Measurements from ENCODE around the gene GABRR1. TPM values are rescaled to one million over a fixed set of nuclear protein-coding genes. Genes with fewer than 3 reads are reported as not detected.

The GABRR1 gene
- total RNA-seq, 1 donor, result 0.10 TPM

GRCh38 chr6:89154131-89154530, 63.0 kb downstream of the GABRR1 start:
- Histone ChIP-seq H3K9me3 (ENCODE audit: low read depth, low read length) (no peaks in the 10 kb centered on the region), H3K4me1 (ENCODE audit: insufficient read depth, low read length) (no peaks in the 10 kb centered on the region), H3K27me3 (ENCODE audit: insufficient read depth, low read length) (no peaks in the 10 kb centered on the region), H3K4me3 (ENCODE audit: low read length) (no peak overlapping the region)

- H3K9me3 ChIP-seq (ENCODE audit: low read depth, low read length), result no peaks in the 10 kb centered on the region
- H3K4me3 ChIP-seq (ENCODE audit: low read length), result no peak overlapping the region
- H3K27me3 ChIP-seq (ENCODE audit: insufficient read depth, low read length), result no peaks in the 10 kb centered on the region
- peaks cover 25% of the 10 kb centered on the region for H3K4me1 ChIP-seq (ENCODE audit: insufficient read depth, low read length)
Observed at GRCh38 chr6:89148016-89148750, 69.0 kb downstream of the GABRR1 start.

GRCh38 chr6:89146718-89147700, 70.1 kb downstream of the GABRR1 start:
- Histone ChIP-seq H3K4me1 (ENCODE audit: insufficient read depth, low read length) (peaks cover 25% of the 10 kb centered on the region), H3K9me3 (ENCODE audit: low read depth, low read length) (no peaks in the 10 kb centered on the region), H3K27me3 (ENCODE audit: insufficient read depth, low read length) (no peaks in the 10 kb centered on the region), H3K4me3 (ENCODE audit: low read length) (peak overlapping the region; percentile 52)

- Histone ChIP-seq H3K9me3 (ENCODE audit: low read depth, low read length) (no peaks in the 10 kb centered on the region), H3K4me1 (ENCODE audit: insufficient read depth, low read length) (peaks cover 25% of the 10 kb centered on the region), H3K4me3 (ENCODE audit: low read length) (peak within 1 kb of the TSS; percentile 52), H3K27me3 (ENCODE audit: insufficient read depth, low read length) (no peaks in the 10 kb centered on the region)
Observed at GRCh38 chr6:89145956-89146717, 71.0 kb downstream of the GABRR1 start, which contains the start of gene PM20D2. TSS of gene PM20D2 (plus strand) at chr6:89146055. CDS start at chr6:89146145, 90 bp downstream.

DNA sequence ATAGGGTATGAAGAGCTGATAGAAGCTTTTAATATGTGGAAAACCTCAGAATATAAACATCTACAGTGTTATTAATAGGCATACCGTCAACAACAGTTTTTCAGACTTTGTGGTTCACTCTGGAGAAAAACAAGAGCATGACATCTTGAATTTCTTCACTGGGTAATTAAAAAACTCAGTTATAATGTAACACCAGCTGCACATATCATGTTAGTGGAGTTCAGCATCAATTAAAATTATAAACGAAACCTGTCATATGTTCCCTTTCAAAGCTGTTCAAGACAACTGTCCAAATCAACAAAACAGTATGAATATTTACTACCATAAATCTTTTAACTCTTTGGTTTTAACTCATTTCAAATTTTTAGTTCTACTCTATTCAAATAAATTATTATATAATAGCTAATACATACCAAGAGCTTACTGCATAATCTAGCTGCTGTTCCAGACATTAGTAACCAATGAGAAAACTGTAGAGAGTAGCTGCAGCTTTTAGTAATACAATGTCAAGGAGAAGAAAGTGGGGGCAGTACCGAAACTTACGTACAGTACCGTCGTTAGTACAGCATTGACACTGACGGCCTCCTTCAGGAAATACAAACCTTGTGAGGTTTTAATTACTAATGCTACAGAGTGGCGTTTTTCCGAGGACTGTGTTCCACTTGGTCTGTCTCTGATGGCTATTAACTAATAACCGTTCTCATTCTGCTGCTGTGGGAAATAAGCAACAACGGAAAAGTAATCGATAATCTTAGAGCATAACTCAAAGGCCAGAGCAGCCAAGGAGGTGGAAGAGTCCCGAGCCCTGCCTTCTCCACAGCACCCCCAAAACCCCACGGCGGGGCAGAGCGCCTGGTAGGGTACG, 71.8 kb downstream of the GABRR1 start:
- Histone ChIP-seq H3K9me3 (ENCODE audit: low read depth, low read length) (no peaks in the 10 kb centered on the region), H3K4me1 (ENCODE audit: insufficient read depth, low read length) (peaks cover 25% of the 10 kb centered on the region), H3K27me3 (ENCODE audit: insufficient read depth, low read length) (no peaks in the 10 kb centered on the region), H3K4me3 (ENCODE audit: low read length) (peak overlapping the region; percentile 52)

DNA sequence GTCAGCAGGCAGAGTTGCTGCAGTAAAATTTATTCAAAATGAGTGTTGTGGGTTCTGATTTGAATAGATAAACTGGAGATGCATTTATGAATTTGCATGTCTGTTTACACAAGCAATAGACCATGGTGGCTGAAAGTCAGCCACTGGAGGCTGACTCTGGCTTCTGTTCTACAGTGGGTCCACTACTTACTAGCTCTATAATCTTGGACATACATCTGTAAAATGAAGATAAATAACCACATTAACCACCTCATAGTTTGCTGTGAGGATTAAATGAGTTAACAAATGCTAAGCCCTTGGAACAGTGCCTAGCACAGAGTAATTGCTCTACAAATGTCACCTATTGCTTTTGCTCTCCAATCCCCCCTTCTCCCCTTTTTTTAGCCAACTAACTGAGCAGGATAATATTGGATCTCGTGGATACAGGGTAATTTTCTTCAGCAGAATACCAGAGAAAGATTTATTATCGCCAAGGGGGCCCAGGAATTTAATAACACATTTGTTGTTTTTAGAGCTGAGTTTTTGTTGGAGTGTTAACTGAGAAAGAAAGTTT, 72.7 kb downstream of the GABRR1 start:
- no peaks in the 10 kb centered on the region for H3K9me3 ChIP-seq (ENCODE audit: low read depth, low read length)
- H3K4me3 ChIP-seq (ENCODE audit: low read length), result no peak overlapping the region
- peaks cover 25% of the 10 kb centered on the region for H3K4me1 ChIP-seq (ENCODE audit: insufficient read depth, low read length)
- H3K27me3 ChIP-seq (ENCODE audit: insufficient read depth, low read length), result no peaks in the 10 kb centered on the region

DNA sequence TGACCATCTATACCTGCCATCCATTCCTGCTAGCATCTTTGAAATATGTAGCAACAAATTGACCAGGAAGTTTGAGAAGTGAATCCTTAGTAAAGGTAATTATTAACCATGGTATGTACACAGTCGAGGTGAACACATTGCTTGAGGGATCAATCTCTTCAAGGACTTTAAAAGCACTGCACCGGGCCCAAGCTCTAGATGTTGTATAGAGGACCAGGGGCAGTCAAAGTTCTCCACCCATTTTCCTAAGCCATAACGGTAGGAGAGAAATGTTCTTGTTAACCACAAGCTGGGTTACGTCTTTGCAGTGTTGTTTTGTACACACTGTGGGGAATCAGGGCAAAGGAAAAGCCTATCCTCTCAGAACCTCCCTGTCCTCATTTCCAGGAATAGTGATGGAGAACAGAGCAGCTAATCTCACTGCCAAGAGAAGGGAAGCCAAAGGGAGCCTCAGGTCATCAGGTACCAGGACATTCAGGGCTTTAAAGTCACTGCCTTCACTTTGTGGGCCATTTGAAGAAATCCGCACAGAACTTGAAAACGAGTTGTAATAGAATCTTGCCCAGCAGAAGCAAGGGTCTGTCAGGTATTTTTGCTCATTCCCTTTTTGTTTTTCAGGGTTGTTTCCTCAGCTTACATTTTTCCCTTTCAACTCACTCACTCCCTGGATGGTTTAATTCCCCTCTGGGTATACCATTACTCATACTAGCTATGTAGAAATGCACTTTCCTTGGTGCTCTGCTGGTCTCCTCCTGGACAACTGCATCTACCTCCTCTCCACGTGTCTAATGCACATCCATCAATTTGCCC, 76.6 kb downstream of the GABRR1 start:
- H3K4me1 ChIP-seq (ENCODE audit: insufficient read depth, low read length), result peaks cover 6% of the 10 kb centered on the region
- no peak overlapping the region for H3K4me3 ChIP-seq (ENCODE audit: low read length)
- no peaks in the 10 kb centered on the region for H3K9me3 ChIP-seq (ENCODE audit: low read depth, low read length)
- no peaks in the 10 kb centered on the region for H3K27me3 ChIP-seq (ENCODE audit: insufficient read depth, low read length)

GRCh38 chr6:89139509-89140346, 77.4 kb downstream of the GABRR1 start:
- no peak overlapping the region for H3K4me3 ChIP-seq (ENCODE audit: low read length)

DNA sequence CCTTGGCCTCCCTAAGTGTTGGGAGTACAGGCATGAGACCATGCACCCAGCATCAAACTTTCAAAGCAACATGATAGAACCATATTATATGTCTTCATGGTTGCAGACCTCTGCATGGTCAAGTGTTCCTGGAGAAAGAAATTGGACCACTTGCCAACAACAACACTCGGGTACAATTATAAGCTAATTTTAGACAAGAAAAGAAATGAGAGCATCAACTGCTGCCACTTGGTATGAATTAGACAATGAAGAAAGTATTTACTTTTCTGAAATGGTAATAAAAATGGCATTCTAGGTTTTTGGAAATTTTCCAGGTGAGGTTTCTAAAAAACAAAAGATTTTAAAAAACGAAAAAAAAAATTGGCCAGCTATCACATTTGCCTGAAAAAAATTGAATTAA, 79.0 kb downstream of the GABRR1 start:
- Histone ChIP-seq H3K27me3 (ENCODE audit: insufficient read depth, low read length) (no peaks in the 10 kb centered on the region), H3K9me3 (ENCODE audit: low read depth, low read length) (no peaks in the 10 kb centered on the region), H3K4me1 (ENCODE audit: insufficient read depth, low read length) (no peaks in the 10 kb centered on the region), H3K4me3 (ENCODE audit: low read length) (no peak overlapping the region)

More at GRCh38 chr6:89139509-89140346, 77.4 kb downstream of the GABRR1 start:
- Histone ChIP-seq H3K27me3 (ENCODE audit: insufficient read depth, low read length) (no peaks in the 10 kb centered on the region), H3K9me3 (ENCODE audit: low read depth, low read length) (no peaks in the 10 kb centered on the region), H3K4me1 (ENCODE audit: insufficient read depth, low read length) (peaks cover 4% of the 10 kb centered on the region)

GRCh38 chr6:89134723-89135122, 82.4 kb downstream of the GABRR1 start:
- no peak overlapping the region for H3K4me3 ChIP-seq (ENCODE audit: low read length)

GRCh38 chr6:89133981-89134380, 83.2 kb downstream of the GABRR1 start:
- no peaks in the 10 kb centered on the region for H3K9me3 ChIP-seq (ENCODE audit: low read depth, low read length)
- H3K4me1 ChIP-seq (ENCODE audit: insufficient read depth, low read length), result peaks cover 4% of the 10 kb centered on the region
- no peaks in the 10 kb centered on the region for H3K27me3 ChIP-seq (ENCODE audit: insufficient read depth, low read length)
- no peak overlapping the region for H3K4me3 ChIP-seq (ENCODE audit: low read length)

More at GRCh38 chr6:89134723-89135122, 82.4 kb downstream of the GABRR1 start:
- Histone ChIP-seq H3K9me3 (ENCODE audit: low read depth, low read length) (no peaks in the 10 kb centered on the region), H3K4me1 (ENCODE audit: insufficient read depth, low read length) (peaks cover 4% of the 10 kb centered on the region), H3K27me3 (ENCODE audit: insufficient read depth, low read length) (no peaks in the 10 kb centered on the region)

DNA sequence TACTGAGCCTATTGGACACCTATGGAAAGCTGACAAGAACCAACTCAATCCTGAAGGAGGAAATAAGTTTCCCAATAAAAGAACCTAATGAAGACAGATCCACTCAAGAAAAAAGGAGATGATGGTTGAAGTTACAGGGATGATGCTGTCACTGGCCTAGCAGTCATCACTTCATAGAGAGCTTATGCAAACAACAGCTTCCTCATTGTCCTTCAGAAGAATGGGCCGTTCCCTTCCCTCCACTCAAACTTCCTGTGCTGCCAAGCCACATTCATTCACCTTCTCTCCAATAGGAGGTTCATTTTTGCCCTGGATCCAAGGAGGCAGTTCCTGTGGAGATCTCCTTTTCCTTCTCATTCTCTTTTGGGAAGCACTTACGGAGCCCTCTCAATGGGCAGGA, 85.1 kb downstream of the GABRR1 start:
- H3K9me3 ChIP-seq (ENCODE audit: low read depth, low read length), result no peaks in the 10 kb centered on the region
- H3K4me1 ChIP-seq (ENCODE audit: insufficient read depth, low read length), result peaks cover 4% of the 10 kb centered on the region
- no peaks in the 10 kb centered on the region for H3K27me3 ChIP-seq (ENCODE audit: insufficient read depth, low read length)
- no peak overlapping the region for H3K4me3 ChIP-seq (ENCODE audit: low read length)

All from mononuclear cell (primary cell).